Stimulated activated naive CD8-positive, alpha-beta T cell treated with anti-CD3 and anti-CD28 coated beads, Interleukin-15, Interleukin-2, amounts not matched to agents 100 ng/mL and 50 ng/mL, for 24 hours (primary cell): ENCODE results near the gene GLIPR2.
"Not testable (repeated sequence)": the region's sequence is repeated elsewhere in the genome, so short reads cannot be mapped to it uniquely, and the experiment has no call there.

ENCODE experiments used
- H3K27ac Mint-ChIP-seq: one replicate; pipeline ENCODE4 v1.8.0; 2021; ENCODE audit warnings: mild to moderate bottlenecking, mixed read lengths
- H3K27me3 Mint-ChIP-seq: one replicate; pipeline ENCODE4 v1.8.0; 2021; ENCODE audit warnings: mixed read lengths
- H3K36me3 Mint-ChIP-seq: one replicate; pipeline ENCODE4 v1.8.0; 2021; ENCODE audit warnings: low read depth, mixed read lengths
- H3K4me1 Mint-ChIP-seq: one replicate; pipeline ENCODE4 v1.8.0; 2021; ENCODE audit warnings: low read depth, mixed read lengths
- H3K4me3 Mint-ChIP-seq: one replicate; pipeline ENCODE4 v1.8.0; 2021; ENCODE audit warnings: mild to moderate bottlenecking, mixed read lengths
- H3K9me3 Mint-ChIP-seq: one replicate; pipeline ENCODE4 v1.8.0; 2021; ENCODE audit warnings: mixed read lengths

GLIPR2 gene

DNA sequence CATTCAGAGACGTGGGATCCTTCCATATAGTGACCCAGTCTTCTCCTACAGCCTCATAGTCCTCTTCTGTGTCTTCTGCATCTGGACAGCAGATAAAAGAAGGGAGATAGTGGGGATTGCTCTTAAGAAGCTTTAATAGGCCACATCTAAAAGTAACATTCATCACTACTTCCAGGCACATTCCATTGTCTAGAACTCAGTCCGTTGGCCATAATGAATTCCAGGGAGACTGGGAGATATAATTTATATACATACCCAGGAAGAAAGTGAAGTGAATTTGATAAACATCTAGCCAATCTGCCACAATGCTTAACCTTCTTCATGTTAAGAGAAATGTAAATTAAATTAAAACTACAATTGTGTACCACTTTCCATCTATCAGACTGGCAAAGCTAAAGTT lies 22.5 kb upstream of the GLIPR2 start:
- H3K4me1 Mint-ChIP-seq, result no peaks in the 10 kb centered on the region
- H3K4me3 Mint-ChIP-seq, result no peak overlapping the region
- H3K27me3 Mint-ChIP-seq, result no peaks in the 10 kb centered on the region
- H3K27ac Mint-ChIP-seq, result no peak overlapping the region
- no peaks in the 10 kb centered on the region for H3K9me3 Mint-ChIP-seq
- peaks cover 4% of the 10 kb centered on the region for H3K36me3 Mint-ChIP-seq

DNA sequence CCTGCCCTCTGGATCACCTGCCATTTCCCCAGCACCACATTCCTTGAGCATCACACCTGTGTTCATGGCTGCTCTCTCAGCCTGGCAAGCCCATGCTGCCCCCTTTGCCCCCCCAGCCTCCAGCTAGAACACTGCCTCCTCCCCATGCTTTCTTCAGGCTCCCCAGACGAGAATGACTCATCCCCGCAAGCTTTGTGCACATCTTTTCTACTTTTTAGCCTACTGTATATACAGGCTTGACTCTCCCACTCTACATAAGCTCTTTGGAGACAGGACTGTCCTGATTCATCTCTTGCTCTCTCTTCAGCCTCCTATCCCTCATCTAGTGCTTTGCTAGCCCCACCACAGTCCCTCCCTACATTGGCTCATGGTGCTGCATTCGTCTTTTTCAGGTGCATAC lies 19.9 kb upstream of the GLIPR2 start:
- H3K9me3 Mint-ChIP-seq, result no peaks in the 10 kb centered on the region

DNA sequence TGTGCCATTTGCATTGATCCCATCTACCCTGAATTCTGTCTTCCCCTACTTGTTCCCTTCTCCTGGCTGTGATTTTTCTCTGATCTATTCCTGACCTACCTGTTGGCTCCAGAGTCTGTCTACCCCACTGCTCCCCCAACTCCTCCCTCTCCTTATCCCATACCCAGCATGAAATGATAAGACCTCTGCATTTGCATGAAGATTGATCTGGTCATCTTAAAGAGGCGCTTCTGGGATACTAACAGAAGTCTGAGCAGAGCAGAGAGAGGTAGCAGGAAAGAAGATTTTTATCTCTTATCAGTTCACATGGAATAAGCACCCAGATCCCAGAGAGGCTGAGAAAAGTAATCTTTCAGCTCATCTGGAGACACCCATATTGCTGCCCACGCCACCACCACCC lies 18.3 kb upstream of the GLIPR2 start:
- Mint-ChIP-seq H3K9me3 (no peaks in the 10 kb centered on the region), H3K4me3 (no peak overlapping the region), H3K27ac (no peak overlapping the region), H3K36me3 (peaks cover 8% of the 10 kb centered on the region), H3K27me3 (no peaks in the 10 kb centered on the region), H3K4me1 (no peaks in the 10 kb centered on the region)

More for the DNA sequence above, 19.9 kb upstream of the GLIPR2 start:
- H3K4me1 Mint-ChIP-seq, result no peaks in the 10 kb centered on the region
- H3K4me3 Mint-ChIP-seq, result no peak overlapping the region
- peaks cover 7% of the 10 kb centered on the region for H3K36me3 Mint-ChIP-seq
- H3K27me3 Mint-ChIP-seq, result no peaks in the 10 kb centered on the region
- H3K27ac Mint-ChIP-seq, result no peak overlapping the region

DNA sequence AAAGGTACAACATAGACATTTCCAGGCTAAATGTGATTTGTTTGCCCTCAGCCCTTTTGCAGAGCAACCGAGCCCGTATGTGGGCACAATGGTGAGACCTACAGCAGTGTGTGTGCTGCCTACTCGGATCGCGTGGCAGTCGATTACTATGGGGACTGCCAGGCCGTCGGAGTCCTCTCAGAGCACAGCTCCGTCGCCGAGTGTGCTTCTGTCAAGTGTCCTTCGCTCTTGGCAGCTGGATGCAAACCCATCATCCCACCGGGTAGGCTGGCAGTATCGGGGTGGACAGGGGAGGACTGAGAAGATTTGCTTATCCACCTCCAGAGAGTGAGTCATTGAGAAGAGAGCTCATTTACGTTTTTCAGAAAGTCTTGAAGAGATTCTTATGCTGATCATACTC lies 17.8 kb upstream of the GLIPR2 start:
- Mint-ChIP-seq H3K27me3 (no peaks in the 10 kb centered on the region), H3K4me3 (no peak overlapping the region), H3K9me3 (no peaks in the 10 kb centered on the region), H3K4me1 (no peaks in the 10 kb centered on the region), H3K27ac (no peak overlapping the region), H3K36me3 (peaks cover 8% of the 10 kb centered on the region)

DNA sequence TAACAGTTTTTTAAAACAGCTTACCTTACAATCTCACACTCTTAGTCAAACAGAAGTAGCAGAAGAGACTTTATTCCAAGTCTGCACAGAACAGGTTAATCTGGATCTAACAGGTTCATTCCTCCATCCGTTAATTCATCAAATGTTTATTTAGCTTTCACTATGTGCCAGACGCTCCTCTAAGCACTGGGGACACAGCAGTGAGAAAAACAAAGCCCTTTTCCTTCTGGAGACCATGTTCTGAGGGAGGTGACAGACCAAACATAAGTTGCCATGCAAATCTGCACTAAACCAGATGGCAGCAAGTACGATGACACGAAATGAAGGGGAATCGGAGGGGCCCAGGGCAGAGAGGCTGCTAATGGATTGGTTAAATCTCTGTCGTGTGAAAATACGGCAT lies 17.1 kb upstream of the GLIPR2 start:
- Mint-ChIP-seq H3K27me3 (no peaks in the 10 kb centered on the region), H3K36me3 (peaks cover 8% of the 10 kb centered on the region), H3K4me1 (no peaks in the 10 kb centered on the region), H3K9me3 (no peaks in the 10 kb centered on the region), H3K27ac (no peak overlapping the region), H3K4me3 (no peak overlapping the region)

DNA sequence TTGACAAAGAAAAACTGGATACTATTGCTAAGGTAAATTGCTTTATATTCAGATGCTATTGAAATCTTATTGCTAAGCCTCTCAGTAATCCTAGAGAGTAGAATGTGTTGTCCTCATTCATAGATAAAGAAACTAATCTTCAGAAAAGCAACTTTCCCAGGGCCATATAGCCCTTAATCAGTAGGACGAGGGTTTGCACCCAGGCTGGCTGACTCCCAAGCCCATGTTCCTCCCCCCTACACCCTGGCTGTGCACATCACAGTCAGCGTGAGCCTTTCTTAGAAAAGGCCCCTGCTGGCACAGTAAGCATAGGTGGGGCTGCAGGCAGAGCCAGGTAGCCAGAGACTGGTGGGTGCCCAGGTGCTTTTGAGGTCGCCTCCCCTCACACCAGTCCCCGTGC lies 15.8 kb upstream of the GLIPR2 start:
- H3K4me3 Mint-ChIP-seq, result no peak overlapping the region
- peaks cover 8% of the 10 kb centered on the region for H3K36me3 Mint-ChIP-seq
- peaks cover 5% of the 10 kb centered on the region for H3K4me1 Mint-ChIP-seq
- no peaks in the 10 kb centered on the region for H3K27me3 Mint-ChIP-seq
- H3K27ac Mint-ChIP-seq, result no peak overlapping the region
- no peaks in the 10 kb centered on the region for H3K9me3 Mint-ChIP-seq

DNA sequence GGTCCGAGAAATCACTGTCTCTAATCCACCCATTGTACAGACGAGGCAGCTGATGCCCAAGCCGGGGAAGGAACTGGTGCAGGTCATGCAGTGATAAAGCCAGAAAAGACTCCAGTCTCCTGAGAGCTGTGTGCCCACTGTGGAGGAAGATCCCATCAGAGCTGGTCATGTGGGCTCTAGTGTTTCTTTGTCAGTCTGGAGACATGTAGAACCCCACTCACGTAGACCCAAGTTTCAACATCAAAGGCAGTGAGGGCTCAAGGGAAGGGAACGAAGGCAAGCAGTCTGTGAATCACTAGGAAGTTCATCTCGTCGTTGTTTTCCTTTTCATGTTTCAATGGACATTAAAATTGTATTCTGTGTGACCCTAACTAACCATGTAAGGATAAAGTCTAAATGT lies 14.6 kb upstream of the GLIPR2 start:
- Mint-ChIP-seq H3K9me3 (no peaks in the 10 kb centered on the region), H3K27ac (no peak overlapping the region), H3K36me3 (peaks cover 8% of the 10 kb centered on the region), H3K4me1 (peaks cover 5% of the 10 kb centered on the region), H3K27me3 (no peaks in the 10 kb centered on the region), H3K4me3 (no peak overlapping the region)

DNA sequence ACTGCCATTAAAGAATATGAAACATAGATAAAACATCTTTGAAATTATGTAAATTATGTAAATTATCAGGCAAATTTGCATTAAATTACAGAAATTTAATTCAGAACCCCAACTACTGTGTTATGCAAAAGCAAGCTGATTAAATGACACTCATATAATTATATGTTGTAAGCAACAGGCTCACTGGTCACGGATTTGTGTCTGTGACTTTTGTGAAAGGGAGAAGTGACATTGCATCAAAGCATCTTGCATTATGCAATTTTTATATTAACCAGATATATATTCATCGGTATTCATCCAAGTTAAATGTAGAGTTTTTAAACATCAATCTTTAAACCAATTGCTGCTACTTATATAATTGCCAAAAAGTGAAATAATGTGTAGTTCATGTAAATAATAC lies 13.0 kb upstream of the GLIPR2 start:
- Mint-ChIP-seq H3K27ac (no peak overlapping the region), H3K36me3 (peaks cover 4% of the 10 kb centered on the region), H3K9me3 (no peaks in the 10 kb centered on the region), H3K4me1 (peaks cover 14% of the 10 kb centered on the region), H3K27me3 (no peaks in the 10 kb centered on the region), H3K4me3 (no peak overlapping the region)

DNA sequence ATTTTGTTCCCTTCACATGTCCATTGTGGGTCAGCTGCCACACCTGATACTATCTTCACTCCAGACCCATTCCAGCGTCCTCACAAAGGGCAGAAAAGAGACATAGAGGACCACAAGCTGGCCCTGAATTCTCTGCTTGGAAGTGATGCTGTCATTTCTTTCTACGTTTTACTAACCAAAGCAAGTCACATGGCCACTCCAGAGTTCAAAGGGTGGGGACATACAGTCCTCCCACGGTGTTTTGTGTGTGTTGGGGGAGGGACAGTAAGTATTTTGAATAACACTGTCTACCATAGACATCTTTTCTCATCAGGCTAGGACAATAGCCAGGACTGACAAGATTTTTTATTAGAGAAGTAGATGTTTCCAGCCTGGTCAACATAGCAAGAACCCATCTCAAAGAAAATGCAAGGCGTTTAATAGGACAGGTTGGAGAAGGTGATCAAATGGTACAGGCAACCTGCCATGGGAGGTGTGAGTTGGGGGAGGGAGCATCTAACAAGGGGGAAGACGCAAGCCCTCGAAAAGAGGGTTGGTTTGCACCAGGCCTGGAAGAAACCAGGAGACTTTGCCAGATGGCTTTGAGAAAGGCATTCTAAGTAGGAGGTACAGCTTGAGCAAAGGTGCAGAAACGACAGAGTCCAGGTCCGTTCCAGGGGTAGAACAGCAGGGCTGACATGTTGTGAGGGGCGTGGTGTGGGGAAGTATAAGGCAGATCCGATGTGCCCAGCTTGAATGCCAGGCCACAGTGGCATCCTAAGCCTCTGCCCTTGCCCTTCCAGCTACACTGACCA lies 11.3 kb upstream of the GLIPR2 start:
- no peak overlapping the region for H3K4me3 Mint-ChIP-seq
- H3K27me3 Mint-ChIP-seq, result no peaks in the 10 kb centered on the region
- H3K36me3 Mint-ChIP-seq, result peaks cover 4% of the 10 kb centered on the region
- H3K9me3 Mint-ChIP-seq, result no peaks in the 10 kb centered on the region
- peaks cover 14% of the 10 kb centered on the region for H3K4me1 Mint-ChIP-seq
- no peak overlapping the region for H3K27ac Mint-ChIP-seq

DNA sequence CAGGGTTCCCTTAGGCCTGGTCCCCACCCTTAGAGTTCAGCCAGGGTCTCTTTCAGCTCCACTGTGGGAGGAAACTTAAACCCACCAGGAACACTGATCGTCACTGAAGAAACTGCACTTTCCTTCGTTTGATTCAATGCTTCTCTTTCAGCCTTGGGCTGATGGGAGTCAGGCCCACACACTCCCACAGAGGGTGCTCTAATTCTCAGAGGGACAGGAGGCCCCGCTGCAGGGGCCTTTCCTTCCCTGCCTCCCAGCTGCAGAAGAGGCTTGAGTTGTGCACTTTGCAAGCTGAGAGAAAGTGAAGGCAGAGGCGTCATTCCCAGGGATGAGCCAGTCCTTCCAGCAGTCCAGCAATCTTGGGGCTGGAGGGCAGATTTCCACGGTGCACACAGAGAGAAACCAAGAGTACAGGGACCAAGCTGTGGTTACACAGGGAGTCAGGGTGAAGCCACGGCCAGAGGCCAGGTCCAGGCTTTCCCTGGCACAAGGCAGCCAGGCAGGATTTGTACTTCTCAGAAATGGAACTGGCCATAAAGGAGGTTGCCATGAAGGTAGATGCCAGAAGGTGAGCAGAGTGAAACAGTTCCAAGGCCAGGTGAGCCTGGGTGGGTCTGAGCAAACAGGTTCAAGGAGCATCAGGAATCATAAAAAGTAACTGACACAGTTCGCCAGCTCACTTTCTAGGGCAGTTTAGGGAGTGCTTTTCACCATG lies 10.4 kb upstream of the GLIPR2 start:
- Mint-ChIP-seq H3K4me1 (peaks cover 14% of the 10 kb centered on the region), H3K27me3 (no peaks in the 10 kb centered on the region), H3K36me3 (peaks cover 4% of the 10 kb centered on the region), H3K27ac (no peak overlapping the region), H3K9me3 (no peaks in the 10 kb centered on the region), H3K4me3 (no peak overlapping the region)

DNA sequence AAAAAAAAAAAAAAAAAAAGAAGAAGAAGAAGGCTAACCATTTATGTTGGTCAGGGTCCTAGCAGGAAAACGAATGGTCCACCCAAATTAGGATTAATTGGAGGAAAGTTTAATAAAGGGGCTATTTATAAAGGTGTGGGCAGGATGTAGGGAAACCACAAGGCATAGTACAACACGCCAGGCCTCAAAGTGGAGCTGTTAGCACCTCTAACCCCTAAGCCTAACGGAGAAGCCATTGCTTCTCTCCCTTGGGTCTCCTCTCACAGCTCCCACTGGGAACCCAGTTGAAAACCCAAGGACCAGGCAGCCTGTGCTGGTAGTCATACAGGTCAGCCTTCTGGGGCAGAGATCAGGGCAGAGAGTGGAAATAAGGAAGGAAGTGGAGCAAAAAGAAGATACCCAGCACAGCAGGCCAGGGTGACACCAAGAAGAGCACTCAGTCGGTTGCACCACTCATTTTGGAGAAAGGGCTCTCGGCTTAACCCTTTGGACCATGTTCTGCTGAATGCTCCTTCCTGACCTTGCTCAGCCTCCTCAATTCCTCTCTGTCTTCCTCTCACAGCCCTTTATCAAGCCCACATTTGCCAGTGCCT lies 8.8 kb upstream of the GLIPR2 start:
- no peaks in the 10 kb centered on the region for H3K36me3 Mint-ChIP-seq
- H3K27me3 Mint-ChIP-seq, result no peaks in the 10 kb centered on the region
- no peak overlapping the region for H3K4me3 Mint-ChIP-seq
- peaks cover 14% of the 10 kb centered on the region for H3K4me1 Mint-ChIP-seq
- no peak overlapping the region for H3K27ac Mint-ChIP-seq
- H3K9me3 Mint-ChIP-seq, result no peaks in the 10 kb centered on the region

DNA sequence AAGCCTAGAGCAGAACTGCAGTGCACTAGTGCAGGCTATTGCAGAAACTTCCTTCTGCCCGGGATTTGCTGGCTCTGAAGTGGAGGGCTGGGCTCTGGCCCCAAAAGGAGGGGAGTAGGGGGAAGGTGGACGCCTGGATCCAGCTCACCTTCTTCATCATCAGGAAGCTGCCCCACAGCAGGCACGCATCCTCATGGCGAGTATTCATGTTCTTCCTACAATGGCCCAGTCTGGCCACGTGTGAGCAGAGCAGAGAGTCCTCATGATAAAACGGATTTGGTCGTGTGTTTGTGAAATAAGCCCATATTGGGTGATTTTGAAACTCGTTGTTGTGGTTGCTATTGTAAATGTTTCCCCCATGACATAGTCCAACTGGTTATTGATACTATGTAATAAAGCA lies 8.2 kb upstream of the GLIPR2 start:
- Mint-ChIP-seq H3K9me3 (no peaks in the 10 kb centered on the region), H3K4me3 (no peak overlapping the region), H3K4me1 (peaks cover 14% of the 10 kb centered on the region), H3K27me3 (no peaks in the 10 kb centered on the region), H3K27ac (no peak overlapping the region), H3K36me3 (no peaks in the 10 kb centered on the region)

DNA sequence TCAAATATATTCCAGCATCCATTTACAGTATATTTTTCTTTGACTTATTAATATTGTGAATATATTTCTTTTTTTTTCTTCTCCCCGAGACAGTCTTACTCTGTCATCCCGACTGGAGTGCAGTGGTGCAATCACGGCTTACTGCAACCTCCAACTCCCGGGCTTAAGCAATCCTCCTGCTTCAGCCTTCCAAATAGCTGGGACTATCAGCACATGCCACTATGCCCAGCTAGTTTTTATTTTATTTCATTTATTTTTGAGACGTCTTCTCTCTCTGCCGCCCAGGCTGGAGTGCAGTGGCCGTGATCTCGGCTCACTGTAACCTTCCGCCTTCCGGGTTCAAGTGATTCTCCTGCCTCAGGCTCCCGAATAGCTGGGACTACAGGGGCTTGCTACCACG lies 7.4 kb upstream of the GLIPR2 start:
- H3K27ac Mint-ChIP-seq, result no peak overlapping the region
- H3K36me3 Mint-ChIP-seq, result no peaks in the 10 kb centered on the region
- H3K9me3 Mint-ChIP-seq, result no peaks in the 10 kb centered on the region
- no peaks in the 10 kb centered on the region for H3K27me3 Mint-ChIP-seq
- no peak overlapping the region for H3K4me3 Mint-ChIP-seq
- H3K4me1 Mint-ChIP-seq, result peaks cover 14% of the 10 kb centered on the region

DNA sequence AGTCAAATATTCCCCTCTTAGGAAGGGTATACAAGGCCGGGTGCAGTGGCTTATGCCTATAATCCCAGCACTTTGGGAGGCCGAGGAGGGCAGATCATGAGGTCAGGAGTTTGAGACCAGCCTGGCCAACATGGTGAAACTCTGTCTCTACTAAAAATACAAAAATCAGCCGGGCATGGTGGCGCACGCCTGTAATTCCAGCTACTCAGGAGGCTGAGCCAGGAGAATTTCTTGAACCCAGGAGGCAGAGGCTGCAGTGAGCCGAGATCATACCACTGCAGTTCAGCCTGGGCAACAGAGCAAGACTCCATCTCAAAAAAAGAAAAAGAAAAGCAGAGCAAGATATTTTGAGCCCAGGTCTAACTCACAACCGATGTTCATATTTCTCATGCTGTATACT lies 4.9 kb upstream of the GLIPR2 start:
- H3K4me1 Mint-ChIP-seq, H3K4me3 Mint-ChIP-seq, H3K9me3 Mint-ChIP-seq, H3K27ac Mint-ChIP-seq, H3K27me3 Mint-ChIP-seq, H3K36me3 Mint-ChIP-seq: not testable (repeated sequence)

DNA sequence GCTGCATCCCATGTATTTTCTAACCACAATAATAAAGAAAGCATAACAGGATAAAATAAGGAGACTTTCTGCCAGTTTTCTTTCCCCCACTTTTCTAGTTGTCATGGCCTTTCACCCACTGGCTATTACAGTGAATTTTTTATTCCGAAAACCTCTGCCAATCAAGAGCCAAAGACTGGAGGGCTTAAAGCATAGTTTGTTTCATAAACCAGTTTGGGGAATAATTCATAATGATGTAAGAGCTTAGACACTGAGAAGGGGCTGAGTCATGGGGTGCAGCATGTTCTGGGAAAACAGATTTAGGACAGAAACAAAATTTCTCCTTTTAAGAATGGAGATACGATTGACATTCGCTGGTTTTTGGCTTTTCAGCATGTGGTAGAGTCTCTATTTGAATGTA lies 4.4 kb upstream of the GLIPR2 start:
- Mint-ChIP-seq H3K4me1 (peaks cover 11% of the 10 kb centered on the region), H3K27ac (no peak overlapping the region), H3K27me3 (no peaks in the 10 kb centered on the region), H3K36me3 (no peaks in the 10 kb centered on the region), H3K9me3 (no peaks in the 10 kb centered on the region), H3K4me3 (no peak overlapping the region)
